Measurements from ENCODE around the gene ANXA11. TPM values are rescaled to one million over a fixed set of nuclear protein-coding genes. Genes with fewer than 3 reads are reported as not detected.

Gene ANXA11
- total RNA-seq, 2 donors from 2014 or later, result 68.2 to 71.9 TPM

DNA sequence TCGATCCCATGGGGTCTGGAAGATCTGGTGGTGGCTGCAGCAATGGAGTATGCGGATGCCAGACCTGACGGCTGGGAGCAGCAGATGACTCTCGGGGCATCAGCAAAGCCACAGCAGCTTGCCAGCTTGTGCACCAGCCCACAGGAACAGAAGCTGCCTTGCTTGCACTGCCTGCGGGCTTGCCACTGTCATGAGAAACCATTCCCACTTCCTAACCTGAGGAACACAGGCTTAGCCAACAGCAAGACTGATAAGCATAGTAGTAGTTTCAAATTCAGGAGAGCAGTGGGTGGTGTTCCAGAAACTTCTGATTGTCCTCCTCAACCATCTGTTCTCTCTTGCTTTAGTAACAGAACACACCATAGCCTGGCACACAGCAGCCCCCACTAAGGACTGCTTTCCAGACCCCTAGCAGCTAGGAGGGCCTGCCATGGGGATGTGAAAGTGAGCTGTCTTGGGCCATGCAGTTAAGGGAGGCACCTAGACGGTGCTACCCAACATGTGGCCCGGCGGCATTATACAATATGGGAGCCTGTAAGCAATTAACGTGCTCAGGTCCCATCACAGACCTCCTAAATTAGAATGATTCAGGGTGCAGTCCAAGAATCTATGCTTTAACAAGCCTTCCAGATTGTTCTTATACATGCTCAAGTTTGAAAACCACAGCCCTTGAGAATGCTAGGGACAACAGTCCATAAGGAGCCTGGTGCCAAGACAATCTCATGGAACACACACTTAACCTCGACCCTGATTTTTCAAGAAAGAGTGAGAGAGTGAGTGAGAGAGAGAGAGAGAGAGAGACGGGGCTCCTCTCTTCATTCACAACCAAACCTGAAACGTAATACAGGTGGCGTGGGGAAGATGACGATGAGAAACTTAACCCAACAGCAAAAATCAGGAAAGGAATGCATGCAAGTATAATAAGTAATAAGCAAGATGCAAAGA, 7.1 kb downstream of the ANXA11 start:
- ATAC-seq (no peak), DNase-seq (peak in 3 of 4 donors; percentile 30 to 49 (median 49))
- WGBS, 2 donors, result 48% methylated on average over 14 of the region's 14 CpGs
- H3K36me3 ChIP-seq (replicated peaks in 1 of 2; ENCODE audit: insufficient read depth in 1 of 2, low read depth in 2 of 2), result no peaks in the 10 kb centered on the region
- H3K9me3 ChIP-seq, result no peaks in the 10 kb centered on the region
- no peak for TF ChIP-seq POLR2A (IDR thresholded peaks at IDR 0.05)
- TF ChIP-seq, protein P1, sequence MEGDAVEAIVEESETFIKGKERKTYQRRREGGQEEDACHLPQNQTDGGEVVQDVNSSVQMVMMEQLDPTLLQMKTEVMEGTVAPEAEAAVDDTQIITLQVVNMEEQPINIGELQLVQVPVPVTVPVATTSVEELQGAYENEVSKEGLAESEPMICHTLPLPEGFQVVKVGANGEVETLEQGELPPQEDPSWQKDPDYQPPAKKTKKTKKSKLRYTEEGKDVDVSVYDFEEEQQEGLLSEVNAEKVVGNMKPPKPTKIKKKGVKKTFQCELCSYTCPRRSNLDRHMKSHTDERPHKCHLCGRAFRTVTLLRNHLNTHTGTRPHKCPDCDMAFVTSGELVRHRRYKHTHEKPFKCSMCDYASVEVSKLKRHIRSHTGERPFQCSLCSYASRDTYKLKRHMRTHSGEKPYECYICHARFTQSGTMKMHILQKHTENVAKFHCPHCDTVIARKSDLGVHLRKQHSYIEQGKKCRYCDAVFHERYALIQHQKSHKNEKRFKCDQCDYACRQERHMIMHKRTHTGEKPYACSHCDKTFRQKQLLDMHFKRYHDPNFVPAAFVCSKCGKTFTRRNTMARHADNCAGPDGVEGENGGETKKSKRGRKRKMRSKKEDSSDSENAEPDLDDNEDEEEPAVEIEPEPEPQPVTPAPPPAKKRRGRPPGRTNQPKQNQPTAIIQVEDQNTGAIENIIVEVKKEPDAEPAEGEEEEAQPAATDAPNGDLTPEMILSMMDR (IDR thresholded peaks at IDR 0.05), result no peak
- peak overlapping the region; percentile 99 to 100 (median 100) for H3K27ac ChIP-seq
- H3K4me3 ChIP-seq, result no peak overlapping the region
- peaks cover 99% of the 10 kb centered on the region for H3K4me1 ChIP-seq
- no peaks in the 10 kb centered on the region for H3K27me3 ChIP-seq
- intact Hi-C loops (cut with DNase I), result no loop called here

GRCh38 chr10:80196950-80197315, 8.4 kb downstream of the ANXA11 start:
- Histone ChIP-seq H3K4me3 (no peak overlapping the region), H3K9me3 (no peaks in the 10 kb centered on the region), H3K36me3 (replicated peaks in 1 of 2; ENCODE audit: insufficient read depth in 1 of 2, low read depth in 2 of 2) (no peaks in the 10 kb centered on the region), H3K27me3 (no peaks in the 10 kb centered on the region), H3K27ac (peak overlapping the region; percentile 99 to 100 (median 100)), H3K4me1 (peaks cover 90% of the 10 kb centered on the region)
- intact Hi-C loops (cut with DNase I), result no loop called here
- no peak for ATAC-seq
- TF ChIP-seq, protein P1 (IDR thresholded peaks at IDR 0.05), result no peak
- TF ChIP-seq POLR2A (IDR thresholded peaks at IDR 0.05), result no peak
- WGBS, 2 donors, result 28 to 33% methylated on average over 2 of the region's 2 CpGs
- DNase-seq, result no peak

GRCh38 chr10:80196270-80196949, 8.9 kb downstream of the ANXA11 start:
- Histone ChIP-seq H3K27ac (peak overlapping the region; percentile 99 to 100 (median 100)), H3K4me1 (peaks cover 90% of the 10 kb centered on the region), H3K9me3 (no peaks in the 10 kb centered on the region), H3K27me3 (no peaks in the 10 kb centered on the region), H3K36me3 (replicated peaks in 1 of 2; ENCODE audit: insufficient read depth in 1 of 2, low read depth in 2 of 2) (no peaks in the 10 kb centered on the region), H3K4me3 (no peak overlapping the region)
- ATAC-seq (peak; percentile 90), DNase-seq (peak; percentile 90 to 97 (median 95))
- TF ChIP-seq, protein P1 (IDR thresholded peaks at IDR 0.05), result no peak
- TF ChIP-seq POLR2A (IDR thresholded peaks at IDR 0.05), result peak; percentile 71 to 90 (median 86)
- intact Hi-C loops (cut with DNase I), result no loop called here
- WGBS, 2 donors, result 7 to 12% methylated on average over 6 to 8 of the region's 8 CpGs

GRCh38 chr10:80195046-80195574, 10.2 kb downstream of the ANXA11 start:
- Histone ChIP-seq H3K27ac (peak overlapping the region; percentile 99 to 100 (median 100)), H3K4me1 (peaks cover 88% of the 10 kb centered on the region), H3K4me3 (no peak overlapping the region), H3K9me3 (no peaks in the 10 kb centered on the region), H3K36me3 (replicated peaks in 1 of 2; ENCODE audit: insufficient read depth in 1 of 2, low read depth in 2 of 2) (no peaks in the 10 kb centered on the region), H3K27me3 (no peaks in the 10 kb centered on the region)
- no peak for ATAC-seq
- TF ChIP-seq POLR2A (IDR thresholded peaks at IDR 0.05), result no peak
- TF ChIP-seq, protein P1 (IDR thresholded peaks at IDR 0.05), result no peak
- WGBS, 2 donors, result 43 to 50% methylated on average over 4 of the region's 4 CpGs
- DNase-seq, result peak in 3 of 4 donors; percentile 51 to 69 (median 63)
- intact Hi-C loops (cut with DNase I), result no loop called here
